ENCODE measurements around the gene MAST4.

MAST4 gene

GRCh38 chr5:67178085-67178484 lies 581.9 kb downstream of the MAST4 start:
- no peak for DNase-seq

- no peak for DNase-seq
Observed at GRCh38 chr5:67178966-67179365, 582.8 kb downstream of the MAST4 start.

- DNase-seq = no peak
Observed at GRCh38 chr5:67179697-67180361, 583.6 kb downstream of the MAST4 start.

GRCh38 chr5:67181648-67182221 lies 585.5 kb downstream of the MAST4 start:
- no peak for DNase-seq

GRCh38 chr5:67182301-67182790 lies 586.2 kb downstream of the MAST4 start:
- DNase-seq = no peak

GRCh38 chr5:67183859-67184258 lies 587.7 kb downstream of the MAST4 start:
- DNase-seq = no peak

GRCh38 chr5:67187006-67187715 lies 591.0 kb downstream of the MAST4 start:
- DNase-seq = no peak

GRCh38 chr5:67188274-67189078 lies 592.3 kb downstream of the MAST4 start:
- DNase-seq = no peak

- DNase-seq = no peak
Observed at GRCh38 chr5:67189079-67189354, 592.8 kb downstream of the MAST4 start.

- DNase-seq = no peak
Observed at GRCh38 chr5:67189931-67190330, 593.7 kb downstream of the MAST4 start.

- no peak for DNase-seq
Observed at GRCh38 chr5:67190410-67190809, 594.2 kb downstream of the MAST4 start.

GRCh38 chr5:67190861-67191260 lies 594.7 kb downstream of the MAST4 start:
- DNase-seq = no peak

- no peak for DNase-seq
Observed at GRCh38 chr5:67192719-67193438, 596.7 kb downstream of the MAST4 start.

GRCh38 chr5:67193439-67193807 lies 597.2 kb downstream of the MAST4 start:
- no peak for DNase-seq

GRCh38 chr5:67194166-67194565 lies 598.0 kb downstream of the MAST4 start:
- no peak for DNase-seq

GRCh38 chr5:67195406-67196275 lies 599.4 kb downstream of the MAST4 start:
- no peak for DNase-seq

- DNase-seq = no peak
Observed at GRCh38 chr5:67196537-67197059, 600.4 kb downstream of the MAST4 start, which contains the start of gene CD180. CD180 (minus strand) TSS chr5:67196799; CDS start chr5:67196641, 158 bp downstream.

GRCh38 chr5:67197536-67197935 lies 601.3 kb downstream of the MAST4 start:
- no peak for DNase-seq

- DNase-seq = no peak
Observed at GRCh38 chr5:67198917-67199316, 602.7 kb downstream of the MAST4 start.

GRCh38 chr5:67199859-67200258 lies 603.7 kb downstream of the MAST4 start:
- DNase-seq = no peak

GRCh38 chr5:67200809-67201562 lies 604.8 kb downstream of the MAST4 start:
- no peak for DNase-seq

Data from stimulated activated CD4-positive, alpha-beta T cell treated with anti-CD3 and anti-CD28 coated beads, Interleukin-12 subunit alpha, Interleukin-12 subunit beta, amount 100 ng/mL, for 4 hours (primary cell).